Measurements from ENCODE around the gene TESPA1.
A peak's percentile ranks its signal among the peaks of the same experiment; 100 is the strongest.
"Not testable (repeated sequence)": the region's sequence is repeated elsewhere in the genome, so short reads cannot be mapped to it uniquely, and the experiment has no call there.

The TESPA1 gene

GRCh38 chr12:54945082-54945481 lies 39.5 kb downstream of the TESPA1 start:
- no peak for DNase-seq (ENCODE audit: low spot score)

- not testable (repeated sequence) for DNase-seq (ENCODE audit: low spot score)
Measured at GRCh38 chr12:54943292-54943691, 41.3 kb downstream of the TESPA1 start.

- DNase-seq (ENCODE audit: low spot score): no peak
Measured at GRCh38 chr12:54941659-54942058, 42.9 kb downstream of the TESPA1 start.

- no peak for DNase-seq (ENCODE audit: low spot score)
Measured at GRCh38 chr12:54940727-54941315, 43.7 kb downstream of the TESPA1 start.

- no peak for DNase-seq (ENCODE audit: low spot score)
Measured at GRCh38 chr12:54937929-54938328, 46.6 kb downstream of the TESPA1 start.

- DNase-seq (ENCODE audit: low spot score): no peak
Measured at GRCh38 chr12:54937376-54937775, 47.2 kb downstream of the TESPA1 start.

- no peak for DNase-seq (ENCODE audit: low spot score)
Measured at GRCh38 chr12:54936736-54937135, 47.8 kb downstream of the TESPA1 start.

- DNase-seq (ENCODE audit: low spot score): peak; percentile 94
Measured at GRCh38 chr12:54935235-54935951, 49.2 kb downstream of the TESPA1 start.

GRCh38 chr12:54934419-54934818 lies 50.1 kb downstream of the TESPA1 start:
- no peak for DNase-seq (ENCODE audit: low spot score)

GRCh38 chr12:54933376-54933775 lies 51.2 kb downstream of the TESPA1 start:
- peak; percentile 34 for DNase-seq (ENCODE audit: low spot score)

- no peak for DNase-seq (ENCODE audit: low spot score)
Measured at GRCh38 chr12:54932691-54933090, 51.9 kb downstream of the TESPA1 start.

- no peak for DNase-seq (ENCODE audit: low spot score)
Measured at GRCh38 chr12:54932038-54932437, 52.5 kb downstream of the TESPA1 start.

- no peak for DNase-seq (ENCODE audit: low spot score)
Measured at GRCh38 chr12:54929998-54930397, 54.6 kb downstream of the TESPA1 start.

GRCh38 chr12:54926246-54926645 lies 58.3 kb downstream of the TESPA1 start:
- no peak for DNase-seq (ENCODE audit: low spot score)

GRCh38 chr12:54924972-54925707 lies 59.4 kb downstream of the TESPA1 start:
- no peak for DNase-seq (ENCODE audit: low spot score)

- DNase-seq (ENCODE audit: low spot score): no peak
Measured at GRCh38 chr12:54917001-54917488, 67.5 kb downstream of the TESPA1 start.

Measured in RKO (cell line).